ENCODE data around the gene RNF217. TPM values are rescaled to one million over a fixed set of nuclear protein-coding genes. Genes with fewer than 3 reads are reported as not detected.

Gene RNF217
- total and polyA plus RNA-seq, 10 donors, result 0.89 to 17.1 (median 10.0) TPM

GRCh38 chr6:125083684-125083990 is 121.4 kb downstream of the RNF217 start:
- Histone ChIP-seq H3K9me3 (no peaks in the 10 kb centered on the region), H3K36me3 (peaks cover 0 to 12% (median 0%) of the 10 kb centered on the region in 6 donors), H3K4me3 (no peak overlapping the region), H3K27ac (no peak overlapping the region), H3K4me1 (no peaks in the 10 kb centered on the region), H3K27me3 (replicated peaks in 1 of 7) (no peaks in the 10 kb centered on the region)
- TF ChIP-seq POLR2A (IDR thresholded peaks at IDR 0.05), result no peak
- intact Hi-C loops (cut with DNase I; ENCODE audit: low total_unique reads), result no loop called here
- WGBS, 5 donors, result 76 to 92% (median 84%) methylated on average over 2 of the region's 2 CpGs
- no peak for DNase-seq

GRCh38 chr6:125086716-125087115 is 124.5 kb downstream of the RNF217 start:
- no peaks in the 10 kb centered on the region for H3K9me3 ChIP-seq
- H3K4me1 ChIP-seq, result no peaks in the 10 kb centered on the region
- no peak for DNase-seq
- no peak overlapping the region for H3K27ac ChIP-seq
- TF ChIP-seq POLR2A (IDR thresholded peaks at IDR 0.05) (no peak), CTCF (IDR thresholded peaks at IDR 0.05 in 8 of 11, conservative IDR thresholded peaks at IDR 0.05 in 3 of 11) (no peak), POLR2AphosphoS5 (IDR thresholded peaks at IDR 0.05) (no peak)
- intact Hi-C loops (cut with DNase I; ENCODE audit: low total_unique reads), result no loop called here
- peaks cover 0 to 9% (median 0%) of the 10 kb centered on the region in 6 donors for H3K36me3 ChIP-seq
- H3K27me3 ChIP-seq (replicated peaks in 1 of 7), result no peaks in the 10 kb centered on the region
- H3K4me3 ChIP-seq, result no peak overlapping the region

GRCh38 chr6:125088963-125089362 is 126.7 kb downstream of the RNF217 start:
- intact Hi-C loops (cut with DNase I; ENCODE audit: low total_unique reads), result no loop called here
- TF ChIP-seq POLR2AphosphoS5 (IDR thresholded peaks at IDR 0.05), result no peak
- no peak for TF ChIP-seq POLR2A (IDR thresholded peaks at IDR 0.05)
- no peak for TF ChIP-seq CTCF (IDR thresholded peaks at IDR 0.05 in 8 of 11, conservative IDR thresholded peaks at IDR 0.05 in 3 of 11)
- Histone ChIP-seq H3K27me3 (replicated peaks in 1 of 7) (no peaks in the 10 kb centered on the region), H3K27ac (no peak overlapping the region), H3K9me3 (no peaks in the 10 kb centered on the region), H3K4me1 (no peaks in the 10 kb centered on the region), H3K4me3 (no peak overlapping the region), H3K36me3 (no peaks in the 10 kb centered on the region)
- no peak for DNase-seq
- WGBS, 5 donors, result 95 to 99% (median 96%) methylated on average over 5 of the region's 5 CpGs

- H3K27ac ChIP-seq, result no peak overlapping the region
- H3K4me3 ChIP-seq, result no peak overlapping the region
- H3K9me3 ChIP-seq, result no peaks in the 10 kb centered on the region
- H3K36me3 ChIP-seq, result no peaks in the 10 kb centered on the region
- intact Hi-C loops (cut with DNase I; ENCODE audit: low total_unique reads), result no loop called here
- H3K27me3 ChIP-seq (replicated peaks in 1 of 7), result peaks cover 0 to 22% (median 0%) of the 10 kb centered on the region in 7 donors
- DNase-seq, result no peak
- no peak for TF ChIP-seq CTCF (IDR thresholded peaks at IDR 0.05 in 8 of 11, conservative IDR thresholded peaks at IDR 0.05 in 3 of 11)
- TF ChIP-seq POLR2A (IDR thresholded peaks at IDR 0.05), result no peak
- TF ChIP-seq POLR2AphosphoS5 (IDR thresholded peaks at IDR 0.05), result no peak
- 60 to 82% (median 77%) methylated on average over 3 of the region's 3 CpGs for WGBS, 5 donors
- H3K4me1 ChIP-seq, result peaks cover 0 to 9% (median 3%) of the 10 kb centered on the region in 6 donors
Measured at GRCh38 chr6:125094563-125094962, 132.3 kb downstream of the RNF217 start.
